HG02852 (cell line): ENCODE results near the gene TRIO.

Experiments used
- ATAC-seq: cut with Tn5 transposase; IDR thresholded peaks from one replicate; pipeline ENCODE4 v1.9.1; 2021; ENCODE audit warnings: mild to moderate bottlenecking, moderate library complexity; ENCODE audit not compliant: unreplicated experiment

Gene TRIO

DNA sequence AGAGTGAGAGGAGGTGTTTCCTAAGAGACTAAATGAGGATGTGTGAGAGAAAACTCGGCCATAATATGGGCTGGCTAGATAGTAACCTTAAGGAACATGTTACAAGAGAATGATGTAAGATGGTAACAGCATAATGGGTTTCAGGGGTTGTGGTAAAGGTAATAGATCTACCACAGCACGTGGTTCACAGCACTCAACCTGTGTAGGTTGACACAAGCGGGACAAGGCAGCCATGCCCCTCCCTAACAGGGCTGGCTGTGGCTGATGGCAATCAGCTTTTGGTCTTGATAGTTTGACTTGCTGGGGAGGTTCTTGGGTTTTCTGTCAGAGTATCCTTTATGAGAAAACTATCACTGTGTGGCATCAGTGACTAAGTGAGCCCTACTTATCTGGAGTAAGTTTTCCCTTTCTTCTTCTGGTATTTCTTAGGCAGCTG, 138.6 kb downstream of the TRIO start:
- peak; percentile 60 for ATAC-seq

DNA sequence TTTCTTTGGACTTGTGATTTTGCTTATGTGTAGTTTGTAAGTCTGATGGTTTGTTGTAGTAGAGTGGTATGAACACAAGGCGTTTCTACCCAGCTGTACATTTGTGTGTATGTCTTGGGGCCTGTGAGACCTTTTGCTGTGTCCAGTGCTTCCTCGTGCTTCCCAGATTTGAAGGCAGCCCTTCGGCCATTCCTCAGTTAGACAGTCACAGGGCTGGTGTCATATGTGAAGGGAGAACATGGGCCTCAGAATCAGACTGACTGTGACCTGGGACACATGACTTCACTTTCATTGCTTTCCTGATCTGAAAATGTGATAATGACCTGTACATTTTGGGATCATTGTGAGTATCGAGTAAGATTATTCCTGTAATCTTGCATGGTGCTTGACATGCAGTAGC, 140.0 kb downstream of the TRIO start:
- ATAC-seq = no peak

DNA sequence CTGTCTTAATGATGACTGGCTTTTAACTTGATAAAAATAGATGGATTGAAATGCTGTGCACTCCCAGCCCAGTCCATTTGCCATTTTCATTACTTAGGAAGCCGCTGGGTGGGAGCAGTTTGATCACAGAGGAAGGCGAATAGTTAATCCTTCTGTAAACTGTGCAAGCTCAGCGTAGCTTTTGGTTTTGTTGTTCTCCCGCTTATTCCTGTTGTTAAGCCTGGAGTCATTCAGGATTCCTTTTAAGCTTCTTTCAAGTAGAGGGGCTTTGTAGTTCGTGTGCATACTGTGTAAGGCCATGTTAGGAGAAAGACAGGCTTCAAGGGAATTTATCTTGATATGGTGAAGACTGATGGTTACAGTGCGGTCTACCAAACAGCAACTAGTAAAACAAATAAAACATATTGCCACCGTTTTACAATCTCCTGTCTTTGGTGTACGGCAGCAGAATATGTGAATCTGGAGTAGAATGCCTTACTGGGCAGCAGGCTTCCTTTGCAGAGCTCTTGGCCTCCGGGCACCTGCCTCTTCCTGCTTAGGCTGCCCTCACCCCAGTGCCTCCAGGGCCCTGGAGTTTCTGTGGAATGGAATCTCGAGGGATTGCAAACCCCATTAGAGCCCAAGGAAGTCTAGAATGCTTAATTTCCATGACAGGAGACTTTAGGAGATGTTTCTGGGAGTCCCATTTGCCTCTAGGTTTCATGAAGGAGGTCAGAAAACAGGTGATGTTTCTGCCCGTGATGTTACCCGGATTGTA, 141.4 kb downstream of the TRIO start:
- ATAC-seq = no peak

DNA sequence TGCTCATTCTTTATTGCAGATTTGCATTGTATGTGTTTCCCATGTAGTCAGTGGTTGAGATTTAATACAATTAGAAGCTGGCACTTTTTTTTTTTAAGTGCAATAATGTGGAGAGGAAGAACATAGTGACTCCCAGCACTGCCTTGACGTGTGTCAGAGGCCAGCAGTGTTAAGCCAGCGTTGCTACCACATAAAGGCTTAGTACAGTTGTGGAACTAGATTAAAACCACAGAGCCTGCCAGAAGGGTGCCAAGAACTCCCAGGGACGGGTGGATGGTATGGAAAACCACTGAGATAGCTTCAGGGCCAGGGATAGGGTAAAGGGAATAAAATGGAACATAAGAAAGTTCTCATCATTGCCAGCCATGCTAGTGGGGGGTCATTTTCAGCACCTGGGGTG, 142.9 kb downstream of the TRIO start:
- ATAC-seq = no peak

DNA sequence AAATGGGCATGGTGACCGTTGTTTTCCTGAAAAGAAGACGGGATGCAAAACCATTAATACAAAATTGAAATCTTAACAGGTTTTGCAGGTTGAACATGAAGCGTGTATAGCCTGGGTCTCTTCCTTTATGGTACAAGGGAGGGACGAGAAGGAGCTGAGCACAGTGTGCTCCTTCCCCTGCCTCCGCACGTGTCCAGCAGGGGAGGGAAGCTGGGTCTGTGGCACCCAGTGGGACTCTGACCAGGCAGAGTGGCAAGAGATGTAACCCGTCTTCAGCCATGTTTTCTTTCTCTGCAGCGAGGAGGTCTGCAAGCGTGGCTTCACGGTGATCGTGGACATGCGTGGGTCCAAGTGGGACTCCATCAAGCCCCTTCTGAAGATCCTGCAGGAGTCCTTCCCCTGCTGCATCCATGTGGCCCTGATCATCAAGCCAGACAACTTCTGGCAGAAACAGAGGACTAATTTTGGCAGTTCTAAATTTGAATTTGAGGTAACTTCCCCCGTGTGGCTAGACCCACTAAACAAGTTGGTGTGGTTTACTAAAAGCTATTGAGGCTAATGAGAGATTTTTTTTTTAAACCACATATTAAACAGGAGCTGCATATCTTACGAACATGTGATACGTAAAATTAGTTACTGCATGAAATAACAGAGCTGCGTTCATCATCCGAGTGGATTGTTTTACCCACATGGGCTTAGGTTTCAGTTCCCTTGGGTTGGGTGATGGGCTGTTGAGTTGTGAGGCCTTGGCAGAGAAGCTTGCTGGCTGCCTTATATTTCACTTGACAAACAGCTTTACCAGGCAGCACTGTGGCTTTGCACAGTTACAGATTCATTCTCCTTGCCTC, 143.7 kb downstream of the TRIO start:
- peak; percentile 85 for ATAC-seq

DNA sequence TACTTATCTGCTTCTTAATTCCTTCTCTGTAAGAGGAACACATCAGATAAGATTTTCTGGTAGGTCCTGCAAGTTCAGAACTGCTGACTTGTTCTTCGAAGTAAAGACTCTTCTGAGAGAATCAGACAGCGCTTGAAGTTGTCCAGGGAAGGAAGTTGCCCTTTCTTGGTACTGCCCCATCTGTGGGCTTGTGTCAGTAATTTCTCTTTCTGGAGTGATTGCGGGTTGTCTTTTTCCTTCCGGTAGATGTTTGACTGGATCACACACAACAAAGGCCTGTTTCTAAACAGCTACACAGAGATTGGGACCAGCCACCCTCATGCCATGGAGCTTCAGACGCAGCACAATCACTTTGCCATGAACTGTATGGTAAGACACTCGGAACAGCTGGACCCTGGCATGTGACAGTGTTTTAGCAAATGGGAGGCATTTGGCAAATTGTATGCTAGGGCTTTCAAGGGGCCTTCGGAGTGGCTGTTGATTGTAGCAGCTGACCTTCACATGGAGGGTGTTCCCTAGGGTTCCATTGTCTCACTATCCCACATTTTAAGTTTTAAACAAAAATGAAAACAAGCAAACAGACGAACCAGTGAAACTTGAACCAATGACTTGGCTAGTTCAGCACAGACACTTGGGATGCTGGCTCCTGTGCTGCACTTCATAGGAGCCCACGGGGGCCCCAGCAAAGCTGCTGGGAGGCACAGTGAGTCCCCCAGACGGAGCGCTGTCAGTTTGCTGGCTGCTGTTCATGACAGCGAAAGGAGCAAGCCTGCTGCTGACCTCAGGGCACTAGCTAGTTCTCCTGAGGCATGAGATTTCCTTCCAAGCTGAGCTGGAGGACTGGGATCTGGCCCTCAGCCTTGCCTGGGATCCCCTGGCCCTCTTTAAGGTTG, 149.9 kb downstream of the TRIO start:
- ATAC-seq = no peak

DNA sequence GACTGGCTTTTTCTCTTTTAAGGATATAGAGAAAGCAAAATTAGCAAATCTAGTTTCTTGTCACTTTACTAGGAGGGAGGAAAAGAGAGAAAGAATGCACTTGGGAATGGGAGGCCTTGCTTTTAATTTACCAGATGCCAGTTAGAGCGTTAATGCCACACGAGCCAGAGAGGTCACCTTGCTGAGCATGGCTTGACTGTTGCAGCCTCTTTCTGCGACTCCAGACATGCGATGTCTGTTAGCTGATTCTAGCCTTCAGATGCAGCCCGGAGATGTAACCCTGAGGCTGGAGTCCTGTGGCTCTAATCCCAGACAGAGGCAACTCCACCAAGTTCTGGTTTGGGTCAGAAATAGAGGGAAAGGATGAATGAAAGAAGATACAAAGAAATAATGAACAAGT, 152.5 kb downstream of the TRIO start:
- ATAC-seq = no peak

DNA sequence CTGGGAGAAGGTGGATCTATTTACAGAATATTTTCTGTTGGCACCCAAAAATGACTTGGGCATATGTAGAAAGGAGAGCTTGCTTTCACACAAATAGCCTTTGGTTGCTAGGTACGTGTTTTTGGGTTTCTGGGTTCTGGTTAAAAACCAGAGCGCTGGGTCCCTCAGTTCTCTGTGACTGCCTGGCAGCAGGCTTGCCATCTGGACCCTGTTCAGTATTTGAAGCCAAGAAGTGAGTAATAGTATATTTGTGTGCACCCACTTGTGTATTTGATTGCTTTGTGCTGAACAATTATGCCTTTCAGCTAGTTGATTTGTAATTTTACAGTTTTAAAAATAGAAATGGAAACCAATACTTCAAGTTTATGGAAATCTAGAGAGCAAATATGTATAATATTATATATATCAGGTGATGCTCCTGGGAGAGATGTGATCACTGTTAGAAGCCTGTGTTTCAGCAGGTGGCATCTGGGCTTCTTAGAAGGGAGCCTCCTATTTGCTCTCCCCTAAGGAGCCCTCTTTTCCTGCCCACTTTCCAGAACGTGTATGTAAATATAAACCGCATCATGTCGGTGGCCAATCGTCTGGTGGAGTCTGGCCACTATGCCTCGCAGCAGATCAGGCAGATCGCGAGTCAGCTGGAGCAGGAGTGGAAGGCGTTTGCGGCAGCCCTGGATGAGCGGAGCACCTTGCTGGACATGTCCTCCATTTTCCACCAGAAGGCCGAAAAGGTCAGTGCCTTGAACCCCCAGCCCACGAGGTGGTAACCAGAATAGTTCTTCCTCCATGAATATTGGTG, 153.6 kb downstream of the TRIO start:
- no peak for ATAC-seq

DNA sequence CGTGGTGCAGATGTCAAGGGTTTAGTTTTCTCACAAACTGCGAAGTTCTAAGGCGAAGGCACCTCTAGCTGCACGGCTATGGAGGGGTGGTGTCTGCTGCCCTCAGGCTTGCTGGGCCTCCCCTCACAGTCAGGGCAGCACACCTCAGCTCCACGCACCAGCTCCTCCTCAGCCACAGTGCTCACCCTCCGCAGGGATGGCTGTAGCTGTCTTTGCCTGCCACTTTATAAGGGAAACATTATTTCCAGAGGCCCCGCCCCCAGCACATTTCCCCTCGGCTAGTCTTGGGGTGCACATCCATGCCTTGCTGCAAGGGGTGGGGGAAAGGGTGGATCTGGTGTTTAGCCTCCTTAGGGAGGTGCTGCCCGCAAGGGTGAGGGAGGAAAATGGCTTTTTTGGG, 154.6 kb downstream of the TRIO start:
- ATAC-seq = no peak

DNA sequence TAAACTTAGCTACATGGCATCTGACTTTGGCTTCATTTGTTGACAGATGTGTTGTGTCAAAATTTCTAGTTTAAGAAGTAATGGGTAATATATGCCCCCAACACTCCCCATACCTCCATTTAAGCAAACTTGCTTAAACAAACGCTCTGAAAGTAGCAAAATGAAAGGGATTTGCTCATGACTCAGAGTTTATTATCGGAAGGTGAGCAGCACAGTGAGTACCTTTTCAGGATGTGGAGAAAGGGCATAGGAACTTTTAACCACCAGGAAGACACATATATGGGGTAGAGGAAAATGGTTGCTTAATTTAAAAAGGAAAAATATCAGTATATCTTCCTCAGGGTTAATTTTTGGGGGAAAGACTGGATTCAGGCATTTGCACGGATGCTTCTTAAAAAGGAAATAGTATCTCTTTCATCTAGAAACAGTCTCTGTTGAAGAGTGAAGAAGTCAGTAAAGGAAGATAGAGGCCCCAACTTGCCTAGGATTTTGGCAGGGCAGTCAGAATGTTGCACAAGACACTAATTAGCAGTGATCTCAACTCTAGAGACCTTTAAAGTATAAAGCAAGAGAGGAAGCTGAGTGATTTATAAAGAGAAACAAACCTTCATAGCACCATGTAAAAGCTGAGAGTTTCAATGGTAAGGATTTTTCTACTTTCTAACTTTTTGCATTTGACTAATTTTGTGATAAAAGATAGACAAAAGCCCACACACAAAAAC, 155.1 kb downstream of the TRIO start:
- ATAC-seq = no peak

DNA sequence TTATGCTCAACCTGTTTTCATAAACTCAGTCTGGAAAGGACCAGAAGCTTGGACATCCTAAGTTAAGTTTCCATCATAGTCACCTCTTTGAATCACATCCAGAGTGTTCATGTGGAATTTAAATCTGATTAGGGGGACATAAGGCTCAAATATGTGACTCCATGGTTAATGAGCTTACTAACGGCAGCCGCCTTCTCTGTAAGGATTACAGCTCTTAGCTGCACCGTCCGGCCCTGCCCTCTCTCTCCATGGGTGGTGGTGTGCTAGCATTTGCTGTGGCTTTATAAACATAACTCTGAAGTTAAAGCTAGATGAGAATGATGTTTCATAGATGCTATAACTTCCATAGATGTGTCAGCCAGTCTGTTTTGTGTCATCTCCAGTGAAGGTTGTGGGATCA, 156.5 kb downstream of the TRIO start:
- ATAC-seq = no peak

DNA sequence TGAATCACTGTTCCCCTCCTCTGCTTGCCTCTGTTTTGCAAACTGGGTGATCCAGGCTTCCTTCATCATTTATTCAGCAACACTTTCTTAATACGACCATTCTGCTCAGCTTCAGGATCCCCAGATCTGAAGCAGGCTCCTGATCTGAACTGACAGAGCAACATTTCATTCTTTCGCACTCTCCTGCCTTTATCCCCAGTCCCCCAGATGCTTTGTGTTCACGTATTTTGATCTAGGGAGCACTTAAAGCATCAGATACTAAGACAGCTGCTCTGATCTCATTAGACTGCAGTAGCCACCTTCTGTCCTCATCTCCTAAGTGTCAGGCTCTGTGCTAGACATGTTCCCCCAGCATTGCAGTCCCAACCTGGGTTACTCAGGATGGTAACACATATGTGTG, 158.0 kb downstream of the TRIO start:
- no peak for ATAC-seq

DNA sequence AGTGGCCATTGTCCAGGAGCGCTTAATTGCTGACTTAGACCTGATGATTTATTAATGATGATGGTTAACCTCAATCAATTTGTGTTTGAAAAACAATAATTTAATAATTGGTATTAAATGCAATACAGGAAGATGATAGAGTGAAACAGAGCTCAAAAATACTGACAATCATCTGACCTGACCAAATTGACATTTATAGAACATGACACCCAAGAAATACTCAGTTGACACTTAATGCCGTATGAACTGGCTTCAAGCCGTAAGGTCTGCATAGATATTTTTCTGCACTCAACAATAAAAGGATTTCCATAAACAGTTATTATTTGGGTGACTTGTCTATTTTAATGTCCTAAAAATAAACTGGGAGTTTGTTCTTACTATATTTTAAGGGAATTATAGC, 159.2 kb downstream of the TRIO start:
- ATAC-seq = no peak

DNA sequence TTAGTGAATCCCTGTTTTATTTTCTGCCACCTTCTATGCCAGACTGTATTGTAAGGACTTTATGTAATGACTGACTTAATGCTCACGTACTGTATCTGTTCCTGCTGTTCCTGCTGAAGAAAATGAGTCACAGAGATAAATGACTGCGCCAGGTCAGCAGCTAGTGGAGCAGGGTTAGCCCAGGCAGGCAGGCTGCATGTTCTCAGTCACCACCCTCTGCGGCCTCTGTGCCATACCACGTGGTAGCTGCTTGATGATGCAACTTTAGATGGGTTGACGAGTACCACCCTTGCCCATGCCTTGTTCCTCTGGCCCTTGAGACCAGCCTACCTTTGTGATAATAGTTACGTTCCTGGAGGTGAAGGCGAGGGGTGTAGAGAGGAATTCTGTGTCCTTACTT, 161.9 kb downstream of the TRIO start:
- no peak for ATAC-seq

DNA sequence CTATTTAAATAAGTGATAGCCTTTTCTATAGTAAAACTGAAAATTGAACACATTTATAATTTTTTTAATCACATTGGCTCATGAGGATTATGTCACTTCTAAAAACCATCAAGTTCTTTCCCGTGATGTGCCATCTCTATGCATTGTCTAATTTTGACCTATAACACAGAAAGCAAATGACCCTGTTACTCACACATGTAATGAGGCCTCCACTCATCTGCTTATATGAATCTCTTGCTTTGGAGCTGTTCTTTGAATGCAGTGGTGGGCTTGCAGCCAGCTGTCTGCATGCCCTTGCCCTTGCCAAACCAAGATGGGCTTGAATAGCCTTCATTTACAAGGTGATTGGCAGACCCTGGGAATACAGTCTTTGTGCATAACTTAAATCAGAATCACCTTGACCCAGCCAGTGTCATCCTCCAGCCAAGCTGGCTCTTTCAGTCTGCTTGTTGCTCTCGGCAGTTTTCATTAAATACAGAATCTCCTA, 163.2 kb downstream of the TRIO start:
- ATAC-seq = no peak

DNA sequence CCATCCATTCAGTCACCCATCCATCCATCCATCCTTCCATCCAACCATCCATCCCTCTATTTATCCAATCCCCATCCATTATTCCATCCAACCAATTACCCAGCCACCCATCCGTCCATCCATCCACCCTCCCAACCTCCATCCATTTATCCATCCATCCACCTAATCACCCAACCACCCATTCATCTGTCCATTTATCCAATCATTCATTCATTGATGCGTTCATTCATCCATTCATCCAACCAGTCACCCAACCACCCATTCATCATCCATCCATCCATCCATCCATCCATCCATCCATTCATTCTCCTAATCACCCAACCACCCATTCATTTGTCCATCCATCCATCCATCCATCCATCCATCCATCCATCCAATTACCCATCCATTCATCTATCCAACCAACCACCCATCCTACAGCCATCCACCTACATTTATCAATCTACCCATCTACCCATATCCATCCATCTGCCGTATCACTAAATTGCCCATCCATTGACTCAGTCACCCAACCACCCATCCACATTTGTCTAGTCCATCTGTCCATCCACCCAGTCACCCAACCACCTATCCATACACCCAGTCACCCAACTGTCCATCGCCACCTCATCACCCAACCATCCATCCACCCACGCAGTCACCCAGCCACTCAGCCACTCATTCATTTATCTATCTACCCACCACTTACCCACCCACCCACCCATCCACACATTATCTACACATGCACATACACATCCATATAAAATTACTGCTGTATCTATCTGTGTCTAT, 165.4 kb downstream of the TRIO start:
- no peak for ATAC-seq

DNA sequence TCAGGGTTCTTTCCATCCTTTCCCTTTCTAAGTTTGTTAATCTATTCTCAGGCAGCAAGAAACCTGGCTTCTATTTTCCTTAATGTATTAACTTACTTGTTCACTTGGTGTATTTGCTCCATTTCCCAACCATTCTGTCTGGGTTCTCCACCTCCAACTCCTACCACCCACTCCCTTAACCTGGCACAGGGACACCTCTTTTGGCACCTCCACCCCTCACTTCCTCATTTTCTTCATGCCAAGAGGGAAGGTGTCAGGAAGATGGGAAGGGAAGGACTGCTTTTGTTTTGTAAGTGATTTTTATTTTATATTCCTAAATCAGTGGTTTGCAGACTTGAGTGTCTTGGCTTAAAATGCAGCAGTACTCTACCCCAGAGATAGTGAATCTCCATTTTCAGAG, 166.1 kb downstream of the TRIO start:
- ATAC-seq = no peak

DNA sequence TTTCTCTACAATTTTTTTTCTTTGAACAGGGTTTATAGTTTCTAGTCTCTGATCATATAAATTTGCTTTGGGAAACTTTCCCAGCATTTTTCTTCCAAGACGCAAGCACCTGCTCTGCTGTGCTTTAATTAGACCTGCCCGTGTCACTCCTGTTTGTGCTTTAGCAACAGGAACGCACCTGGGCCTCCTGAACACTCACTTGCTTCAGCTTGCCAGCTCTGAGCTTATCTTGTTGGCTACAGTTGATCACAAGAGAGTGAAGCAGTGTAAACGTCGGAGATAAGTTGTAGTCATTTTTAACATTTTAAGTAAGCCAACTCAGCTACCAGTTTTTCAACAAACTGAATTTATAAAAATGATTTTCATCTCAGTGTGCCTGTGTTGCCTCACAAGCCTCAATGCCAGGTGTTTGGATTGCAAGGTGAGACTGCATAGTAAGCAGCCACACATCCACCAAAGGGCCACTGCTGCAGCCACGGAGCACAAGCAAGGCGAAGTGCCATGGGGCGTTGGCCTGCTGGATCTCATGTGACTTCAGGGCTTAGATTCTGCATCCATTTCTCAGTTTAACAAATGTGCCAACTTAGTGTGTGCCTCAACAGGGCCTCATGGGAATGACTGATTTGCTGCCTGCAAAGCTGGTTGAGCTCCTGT, 166.9 kb downstream of the TRIO start:
- ATAC-seq = no peak
